Kidney (tissue), 14 donors: ENCODE measurements around the gene NUMBL. TPM values are rescaled to one million over a fixed set of nuclear protein-coding genes. Genes with fewer than 3 reads are reported as not detected.

Experiments
- DNase-seq, 5 donors: peaks; one replicate each; pipeline ENCODE4 v3.0.0-alpha.2; 2013 to 2020
- FAIRE-seq: peaks from 2 replicates; lab custom pipeline; 2012; peaks lifted over from hg19 to GRCh38; lab: Jason Lieb, UNC
- H3K27ac ChIP-seq, 2 donors: one replicate each; pipeline ENCODE4 v1.7.0; 2013; ENCODE audit warnings: low read depth in 2 of 2, low read length in 2 of 2, inconsistent platforms in 1 of 2
- H3K27me3 ChIP-seq: one replicate; pipeline ENCODE4 v1.7.1; 2013; ENCODE audit warnings: low read length, inconsistent platforms; ENCODE audit not compliant: control insufficient read depth, insufficient read depth
- H3K36me3 ChIP-seq, 3 donors: one replicate each; pipeline versions ENCODE4 v1.7.0 to v1.7.1; 2013; ENCODE audit warnings: low read length in 3 of 3, control low read depth in 1 of 3, inconsistent platforms in 1 of 3; ENCODE audit not compliant: insufficient read depth in 3 of 3, control insufficient read depth in 2 of 3
- H3K4me1 ChIP-seq, 3 donors: one replicate each; pipeline versions ENCODE4 v1.7.0 to v1.7.1; 2013; ENCODE audit warnings: low read length in 3 of 3, inconsistent platforms in 1 of 3, low read depth in 1 of 3; ENCODE audit not compliant: control insufficient read depth in 2 of 3, insufficient read depth in 2 of 3
- H3K4me3 ChIP-seq, 3 donors: one replicate each; pipeline versions ENCODE4 v1.7.0 to v1.8.1; 2013; ENCODE audit warnings: low read length in 3 of 3, control low read depth in 1 of 3, inconsistent platforms in 1 of 3
- H3K9ac ChIP-seq, 3 donors: one replicate each; pipeline versions ENCODE4 v1.7.0 to v1.7.1; 2013; ENCODE audit warnings: low read length in 3 of 3, control low read depth in 1 of 3, inconsistent platforms in 1 of 3
- H3K9me3 ChIP-seq, 3 donors: one replicate each; pipeline versions ENCODE4 v1.7.0 to v1.7.1; 2013; ENCODE audit warnings: low read length in 3 of 3, control low read depth in 1 of 3, inconsistent platforms in 1 of 3; ENCODE audit not compliant: control insufficient read depth in 2 of 3, insufficient read depth in 1 of 3
- CTCF ChIP-seq: IDR thresholded peaks from 3 replicates; pipeline ENCODE4 v1.5.1; 2012; ENCODE audit warnings: mild to moderate bottlenecking, moderate library complexity, borderline replicate concordance; ENCODE audit not compliant: insufficient read depth; ENCODE audit errors: extremely low read depth
- intact Hi-C: fragments of 100-400 bp; cut with DNase I; formaldehyde crosslinking; loops from one replicate; pipeline ENCODE4 v1.11.1; 2022
- polyA plus RNA-seq: library from polyadenylated mRNA; stranded (reverse); fragments of 350-450 nt; fragmentation: Illumina TruSeq; extraction: RNeasy Lipid Tissue Mini Kit (QIAGEN cat#74804); gene quantifications from one replicate; pipeline ENCODE4 v1.2.3, GENCODE V29; 2014; ENCODE audit warnings: low read depth, low replicate concordance; ENCODE audit not compliant: insufficient read depth
- total RNA-seq: library from RNA; stranded (reverse); fragmentation: NEBNext Ultra II Directional; extraction: Animal tissue kit (Norgen Biotek cat#: 25700); gene quantifications from one replicate; pipeline ENCODE4 v1.2.1, GENCODE V29; 2021
- donor health status: control.
- donor health status: control.
- donor health status: control.
- donor health status: control.
- donor health status: control.
- donor health status: DM: yes; HTN: yes; CAD: no.
- donor health status: Normal renal cell carcinoma (clear cell type).

Gene NUMBL
- total and polyA plus RNA-seq, 2 donors from 2014 or later = 3.3 to 24.3 TPM

DNA sequence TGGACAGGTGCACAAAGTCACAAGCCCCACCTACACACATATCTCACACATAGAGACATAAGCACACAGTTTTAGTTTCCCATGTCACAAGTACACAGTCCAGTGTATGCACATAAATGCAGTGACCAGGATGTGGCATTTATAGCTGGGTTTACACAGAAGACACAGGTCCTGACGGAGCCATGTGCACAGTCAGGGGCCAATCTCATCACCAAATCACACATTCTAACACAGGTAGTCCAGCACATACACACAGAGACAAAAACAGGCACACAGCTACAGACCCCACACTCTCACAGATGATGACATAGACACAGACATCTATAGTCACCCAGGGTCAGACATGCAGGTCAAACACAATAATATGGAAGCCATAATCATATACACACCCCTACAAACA is 2.1 kb downstream of the NUMBL start:
- no peaks in the 10 kb centered on the region for H3K27me3 ChIP-seq
- FAIRE-seq = no peak
- no peak for TF ChIP-seq CTCF
- intact Hi-C loops = no loop called here
- peaks cover 0 to 5% (median 5%) of the 10 kb centered on the region in 3 donors for H3K4me1 ChIP-seq
- H3K9me3 ChIP-seq = no peaks in the 10 kb centered on the region
- H3K27ac ChIP-seq = no peak overlapping the region
- H3K9ac ChIP-seq = no peak overlapping the region
- H3K36me3 ChIP-seq = peaks cover 0 to 10% (median 7%) of the 10 kb centered on the region in 3 donors
- H3K4me3 ChIP-seq = peak overlapping the region in 1 of 3 donors; percentile 56
- no peak for DNase-seq

GRCh38 chr19:40687525-40688016 is 2.9 kb downstream of the NUMBL start:
- intact Hi-C loops = no loop called here
- Histone ChIP-seq H3K9me3 (no peaks in the 10 kb centered on the region), H3K36me3 (peaks cover under 1 to 10% (median 7%) of the 10 kb centered on the region in 3 donors), H3K4me1 (peaks cover 0 to 5% (median 5%) of the 10 kb centered on the region in 3 donors), H3K27me3 (no peaks in the 10 kb centered on the region), H3K9ac (no peak overlapping the region), H3K27ac (no peak overlapping the region), H3K4me3 (no peak overlapping the region)
- FAIRE-seq = no peak
- no peak for TF ChIP-seq CTCF
- DNase-seq = peak in 2 of 5 donors; percentile 21 to 88

DNA sequence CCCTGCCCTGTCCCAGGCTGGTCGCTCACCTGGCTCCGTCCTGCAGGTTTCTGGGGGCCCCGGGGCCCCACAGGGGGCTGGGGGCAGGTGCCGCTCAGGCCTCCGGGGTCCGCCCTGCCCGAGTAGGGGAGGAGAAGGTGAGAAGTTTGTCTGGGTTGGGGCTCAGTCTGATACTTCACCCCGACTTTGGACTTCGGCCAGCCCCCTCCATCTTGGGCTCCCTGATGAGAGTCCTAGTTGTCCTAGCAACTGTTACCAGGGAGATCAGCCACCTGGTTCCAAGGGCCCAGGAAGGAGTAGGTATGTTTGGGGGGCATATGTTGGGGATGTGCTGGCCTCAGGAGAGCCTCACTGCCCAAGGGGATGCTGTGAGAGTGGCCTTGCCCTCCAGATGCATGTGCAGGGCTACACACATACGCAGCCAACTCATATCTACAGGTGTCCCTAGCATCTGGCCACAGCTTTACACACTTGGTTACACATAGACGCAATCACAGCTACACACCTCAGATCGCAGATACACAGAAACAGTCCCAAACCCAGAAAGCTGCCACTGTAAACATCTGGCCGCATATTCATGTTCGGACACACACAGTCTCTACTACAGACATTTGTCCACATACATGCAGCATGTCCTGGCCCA is 3.4 kb downstream of the NUMBL start:
- H3K4me1 ChIP-seq = peaks cover 0 to 5% (median 5%) of the 10 kb centered on the region in 3 donors
- intact Hi-C loops = no loop called here
- H3K27me3 ChIP-seq = no peaks in the 10 kb centered on the region
- no peak overlapping the region for H3K9ac ChIP-seq
- no peak overlapping the region for H3K4me3 ChIP-seq
- H3K27ac ChIP-seq = no peak overlapping the region
- peaks cover 3 to 10% (median 7%) of the 10 kb centered on the region in 3 donors for H3K36me3 ChIP-seq
- FAIRE-seq (no peak), DNase-seq (no peak)
- H3K9me3 ChIP-seq = no peaks in the 10 kb centered on the region
- TF ChIP-seq CTCF = no peak

- H3K9ac ChIP-seq = no peak overlapping the region
- H3K27me3 ChIP-seq = no peaks in the 10 kb centered on the region
- DNase-seq = no peak
- no peaks in the 10 kb centered on the region for H3K9me3 ChIP-seq
- TF ChIP-seq CTCF = no peak
- no peak overlapping the region for H3K4me3 ChIP-seq
- H3K27ac ChIP-seq = no peak overlapping the region
- peaks cover 6 to 10% (median 7%) of the 10 kb centered on the region in 3 donors for H3K36me3 ChIP-seq
- intact Hi-C loops = no loop called here
- peaks cover 0 to 5% (median 2%) of the 10 kb centered on the region in 3 donors for H3K4me1 ChIP-seq
- no peak for FAIRE-seq
Measured at GRCh38 chr19:40685563-40685962, 4.9 kb downstream of the NUMBL start.
